ENCODE data around the gene PHKA2. TPM values are rescaled to one million over a fixed set of nuclear protein-coding genes. Genes with fewer than 3 reads are reported as not detected.
"Not testable (repeated sequence)": the region's sequence is repeated elsewhere in the genome, so short reads cannot be mapped to it uniquely, and the experiment has no call there.

The PHKA2 gene
- total RNA-seq, 1 experiment from 2014 or later = 8.3 TPM

DNA sequence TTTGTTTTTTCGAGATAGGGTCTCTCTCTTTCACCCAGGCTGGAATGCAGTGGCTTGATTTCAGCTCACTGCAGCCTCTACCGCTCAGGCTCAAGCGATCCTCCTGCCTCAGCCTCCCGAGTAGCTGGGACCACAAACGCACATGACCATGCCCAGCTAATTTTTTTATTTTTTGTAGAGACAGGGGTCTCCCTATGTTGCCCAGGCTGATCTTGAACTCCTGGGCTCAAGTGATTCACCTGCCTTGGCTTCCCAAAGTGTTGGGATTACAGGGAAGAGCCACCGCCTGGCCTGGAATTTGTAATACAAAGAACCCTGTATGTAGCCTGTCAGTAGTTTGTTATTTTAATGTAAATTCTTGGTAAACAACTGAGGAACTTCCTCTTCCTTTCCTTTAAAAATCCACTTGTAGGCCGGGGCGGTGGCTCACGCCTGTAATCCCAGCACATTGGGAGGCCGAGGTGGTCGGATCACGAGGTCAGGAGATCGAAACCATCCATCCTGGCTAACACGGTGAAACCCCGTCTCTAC lies 119.5 kb downstream of the PHKA2 start:
- no peak for DNase-seq (ENCODE audit: low read depth)

DNA sequence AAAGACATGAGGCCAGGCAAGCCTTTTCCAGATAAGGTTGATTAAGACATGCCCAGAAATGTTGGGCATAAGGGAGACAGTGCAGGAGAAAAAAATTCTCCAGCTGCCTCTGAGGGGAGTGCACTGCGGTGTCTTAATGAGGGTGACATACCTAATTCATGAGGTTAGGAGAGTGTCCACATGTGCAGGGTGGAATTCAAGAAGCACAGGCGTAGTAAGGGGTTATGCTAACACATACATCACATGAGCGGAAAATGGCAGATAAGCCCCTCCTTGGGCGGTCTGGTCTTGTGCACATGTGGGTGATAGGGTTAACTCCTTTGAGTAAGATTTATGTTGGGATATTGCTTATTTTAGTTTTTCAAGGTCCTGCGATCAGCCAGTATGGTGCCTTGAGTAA lies 122.4 kb downstream of the PHKA2 start:
- DNase-seq (ENCODE audit: low read depth) = no peak

DNA sequence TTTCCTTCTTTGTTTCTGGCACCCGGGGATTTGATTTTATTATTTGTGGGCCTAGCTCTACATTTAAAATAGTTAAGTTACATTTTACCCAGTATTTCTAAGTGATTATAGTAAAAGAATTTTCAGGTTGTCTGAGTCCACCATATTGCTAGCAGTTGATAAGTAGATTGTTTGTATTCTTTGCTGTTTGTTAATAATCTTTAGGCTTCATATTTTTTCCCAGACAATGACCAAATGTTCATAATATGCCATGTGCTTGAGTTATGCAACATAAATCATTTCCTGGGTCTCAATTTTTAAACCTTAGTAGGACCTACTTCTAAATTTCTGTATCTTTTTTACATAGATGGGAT lies 127.3 kb downstream of the PHKA2 start:
- DNase-seq (ENCODE audit: low read depth) = no peak

DNA sequence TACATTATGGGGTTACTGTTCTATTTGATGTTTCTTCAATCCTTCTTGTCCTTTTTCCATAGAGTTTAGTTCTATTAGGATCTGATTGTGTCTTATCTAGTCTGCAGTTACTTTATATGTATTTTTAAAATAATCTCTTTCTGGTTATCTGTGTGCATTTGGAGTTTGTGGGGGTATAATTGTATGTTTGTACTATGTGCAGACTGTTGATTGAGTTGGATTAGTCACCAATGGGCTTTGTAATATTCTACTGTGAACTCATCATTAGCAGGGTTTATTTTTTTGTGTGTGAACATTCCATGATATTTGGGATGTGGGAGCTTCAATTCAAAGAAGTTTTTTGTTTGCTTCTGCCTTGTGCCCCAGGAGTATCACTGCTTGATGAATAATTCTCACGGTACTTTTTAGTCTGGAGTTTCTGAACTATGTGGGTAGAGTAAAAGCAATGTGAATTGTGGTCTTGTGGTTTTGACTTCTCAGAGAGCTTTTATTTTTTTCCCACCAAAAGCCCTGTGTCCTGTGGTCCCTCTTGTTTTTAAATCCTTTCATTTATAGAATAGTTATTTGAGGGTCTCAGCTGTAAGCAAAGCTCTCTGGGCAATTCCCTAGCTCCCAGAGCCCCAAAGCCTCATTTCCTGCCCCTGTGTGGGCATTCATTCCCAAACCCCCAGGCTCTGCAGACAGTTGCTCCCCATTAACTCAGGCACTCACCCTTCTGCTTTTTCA lies 127.8 kb downstream of the PHKA2 start:
- DNase-seq (ENCODE audit: low read depth) = peak; percentile 54

DNA sequence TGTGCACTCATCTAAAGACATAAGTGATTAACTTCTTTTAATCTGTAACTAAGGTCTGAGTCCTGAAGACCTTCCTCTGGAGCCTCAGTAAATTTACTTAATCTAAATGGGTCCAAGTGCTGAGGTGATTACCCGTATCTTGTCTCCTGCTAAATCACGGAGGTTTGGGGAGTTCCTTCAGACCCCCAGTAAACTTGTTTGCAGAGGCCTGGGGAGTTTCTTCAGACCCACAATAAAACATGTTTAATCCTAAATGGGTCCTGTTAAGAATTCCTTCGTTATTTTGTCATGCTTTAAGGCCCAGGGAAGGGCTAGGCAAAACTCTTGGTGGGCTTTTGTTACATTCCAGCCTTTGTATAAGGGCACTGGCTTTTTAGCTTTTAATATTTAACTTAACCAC lies 136.0 kb downstream of the PHKA2 start:
- not testable (repeated sequence) for DNase-seq (ENCODE audit: low read depth)

Other genes starting within 250 kb of the PHKA2 start
- gene ADGRG2, start 138.4 kb upstream of the PHKA2 start, total RNA-seq (2014; rRNA removed; shearing (Covaris generic)) = not detected in 2 replicates

Data from M059J (cell line).